Astrocyte (in vitro differentiated cells and primary cell): ENCODE data around the gene GNAS-AS1. TPM values are rescaled to one million over a fixed set of nuclear protein-coding genes. Genes with fewer than 3 reads are reported as not detected.

Experiments used
- DNase-seq: peaks from one replicate; pipeline ENCODE4 v3.0.0-alpha.2; 2010; ENCODE audit warnings: low read depth
- FAIRE-seq: peaks from 2 replicates; lab custom pipeline; 2011; peaks lifted over from hg19 to GRCh38; lab: Jason Lieb, UNC
- H2AFZ ChIP-seq: 2 replicates; pipeline ENCODE4 v1.6.0; 2012; ENCODE audit warnings: low read depth, low read length, inconsistent platforms
- H3K27ac ChIP-seq: 2 replicates; pipeline ENCODE4 v1.5.1; 2011; ENCODE audit warnings: low read depth, low read length, inconsistent platforms
- H3K27me3 ChIP-seq: 2 replicates; pipeline ENCODE4 v1.6.0; 2011; ENCODE audit warnings: low read length, inconsistent platforms; ENCODE audit not compliant: insufficient read depth
- H3K36me3 ChIP-seq: 2 replicates; pipeline ENCODE4 v1.5.1; 2011; ENCODE audit warnings: low read length, inconsistent platforms; ENCODE audit not compliant: insufficient read depth
- H3K4me1 ChIP-seq: 2 replicates; pipeline ENCODE4 v1.5.1; 2011; ENCODE audit warnings: low read length, inconsistent platforms; ENCODE audit not compliant: insufficient read depth
- H3K4me2 ChIP-seq: 2 replicates; pipeline ENCODE4 v1.6.0; 2012; ENCODE audit warnings: low read length, inconsistent platforms
- H3K4me3 ChIP-seq: 2 replicates; pipeline ENCODE4 v1.5.1; 2011; ENCODE audit warnings: low read depth, mild to moderate bottlenecking, low read length, inconsistent platforms; ENCODE audit not compliant: insufficient read depth
- H3K79me2 ChIP-seq: 2 replicates; pipeline ENCODE4 v1.6.0; 2012; ENCODE audit warnings: mild to moderate bottlenecking, low read length, inconsistent platforms; ENCODE audit not compliant: insufficient read depth
- H3K9ac ChIP-seq: 2 replicates; pipeline ENCODE4 v1.6.0; 2012; ENCODE audit warnings: mild to moderate bottlenecking, low read length, inconsistent platforms
- H3K9me3 ChIP-seq: 2 replicates; pipeline ENCODE4 v1.5.1; 2012; ENCODE audit warnings: low read depth, mild to moderate bottlenecking, low read length, inconsistent platforms; ENCODE audit not compliant: insufficient read depth
- H4K20me1 ChIP-seq: 2 replicates; pipeline ENCODE4 v1.6.0; 2012; ENCODE audit warnings: low read length, inconsistent platforms; ENCODE audit not compliant: insufficient read depth
- H3K27ac Mint-ChIP-seq: one replicate; pipeline ENCODE4 v1.8.0; 2021; ENCODE audit warnings: mild to moderate bottlenecking, mixed read lengths; ENCODE audit not compliant: unreplicated experiment
- H3K27me3 Mint-ChIP-seq: one replicate; pipeline ENCODE4 v1.8.0; 2021; ENCODE audit warnings: low read depth, mixed read lengths; ENCODE audit not compliant: unreplicated experiment
- H3K36me3 Mint-ChIP-seq: one replicate; pipeline ENCODE4 v1.8.0; 2021; ENCODE audit warnings: low read depth, mixed read lengths; ENCODE audit not compliant: unreplicated experiment
- H3K4me1 Mint-ChIP-seq: one replicate; pipeline ENCODE4 v1.8.0; 2021; ENCODE audit warnings: low read depth, mixed read lengths; ENCODE audit not compliant: unreplicated experiment
- H3K4me3 Mint-ChIP-seq: one replicate; pipeline ENCODE4 v1.8.0; 2021; ENCODE audit warnings: mild to moderate bottlenecking, moderate library complexity, mixed read lengths; ENCODE audit not compliant: unreplicated experiment
- H3K9me3 Mint-ChIP-seq: one replicate; pipeline ENCODE4 v1.8.0; 2021; ENCODE audit warnings: mild to moderate bottlenecking, mixed read lengths; ENCODE audit not compliant: unreplicated experiment
- CTCF ChIP-seq: IDR thresholded peaks from 2 replicates; pipeline ENCODE4 v1.5.1; 2011; ENCODE audit warnings: low read depth, mild to moderate bottlenecking, inconsistent platforms, low read length, moderate library complexity; ENCODE audit not compliant: insufficient read depth
- EZH2 ChIP-seq: IDR thresholded peaks from 2 replicates; pipeline ENCODE4 v1.6.1; 2012; ENCODE audit warnings: mild to moderate bottlenecking, low read length, inconsistent platforms; ENCODE audit not compliant: insufficient read depth
- total RNA-seq: library from RNA; stranded (reverse); gene quantifications from 2 replicates; pipeline ENCODE4 v1.2.1, GENCODE V29; 2021

GNAS-AS1 gene
- total RNA-seq, 1 donor from 2014 or later, result 3.8 TPM

GRCh38 chr20:58813369-58813768, 37.3 kb downstream of the GNAS-AS1 start:
- H3K9ac ChIP-seq, result no peak overlapping the region
- Mint-ChIP-seq H3K27me3 (no peaks in the 10 kb centered on the region), H3K27ac (no peak overlapping the region), H3K36me3 (peaks cover 7% of the 10 kb centered on the region), H3K4me1 (peaks cover 20% of the 10 kb centered on the region), H3K4me3 (no peak overlapping the region), H3K9me3 (peaks cover 2% of the 10 kb centered on the region)
- TF ChIP-seq EZH2, result no peak
- no peak for TF ChIP-seq CTCF
- H3K36me3 ChIP-seq, result no peaks in the 10 kb centered on the region
- FAIRE-seq (no peak), DNase-seq (no peak)
- H3K9me3 ChIP-seq, result no peaks in the 10 kb centered on the region
- H3K27ac ChIP-seq, result no peak overlapping the region
- no peaks in the 10 kb centered on the region for H3K79me2 ChIP-seq
- no peak overlapping the region for H3K4me2 ChIP-seq
- no peaks in the 10 kb centered on the region for H4K20me1 ChIP-seq
- no peak overlapping the region for H2AFZ ChIP-seq
- peaks cover 19% of the 10 kb centered on the region for H3K4me1 ChIP-seq
- no peak overlapping the region for H3K4me3 ChIP-seq
- H3K27me3 ChIP-seq, result peaks cover 8% of the 10 kb centered on the region

- no peaks in the 10 kb centered on the region for H3K9me3 ChIP-seq
- peaks cover 14% of the 10 kb centered on the region for H3K4me1 Mint-ChIP-seq
- peaks cover 4% of the 10 kb centered on the region for H3K36me3 Mint-ChIP-seq
- no peaks in the 10 kb centered on the region for H4K20me1 ChIP-seq
- H3K36me3 ChIP-seq, result no peaks in the 10 kb centered on the region
- DNase-seq (no peak), FAIRE-seq (no peak)
- H3K4me2 ChIP-seq, result no peak overlapping the region
- H3K4me3 ChIP-seq, result no peak overlapping the region
- H3K9me3 Mint-ChIP-seq, result peaks cover 2% of the 10 kb centered on the region
- peaks cover 16% of the 10 kb centered on the region for H3K4me1 ChIP-seq
- H2AFZ ChIP-seq, result no peak overlapping the region
- H3K27me3 Mint-ChIP-seq, result peaks cover 7% of the 10 kb centered on the region
- H3K27me3 ChIP-seq, result peaks cover 8% of the 10 kb centered on the region
- H3K79me2 ChIP-seq, result no peaks in the 10 kb centered on the region
- no peak overlapping the region for H3K9ac ChIP-seq
- H3K27ac ChIP-seq, result no peak overlapping the region
- H3K27ac Mint-ChIP-seq, result no peak overlapping the region
- H3K4me3 Mint-ChIP-seq, result no peak overlapping the region
- TF ChIP-seq EZH2, result no peak
Observed at GRCh38 chr20:58811334-58811733, 39.4 kb downstream of the GNAS-AS1 start.

GRCh38 chr20:58810879-58811250, 39.8 kb downstream of the GNAS-AS1 start:
- Histone ChIP-seq H2AFZ (no peak overlapping the region), H3K36me3 (no peaks in the 10 kb centered on the region), H4K20me1 (no peaks in the 10 kb centered on the region), H3K9ac (no peak overlapping the region), H3K4me2 (peak overlapping the region; percentile 59), H3K4me1 (peaks cover 16% of the 10 kb centered on the region), H3K4me3 (no peak overlapping the region), H3K27me3 (peaks cover 12% of the 10 kb centered on the region), H3K27ac (no peak overlapping the region), H3K9me3 (no peaks in the 10 kb centered on the region), H3K79me2 (no peaks in the 10 kb centered on the region)
- no peak for FAIRE-seq
- Mint-ChIP-seq H3K27me3 (peaks cover 11% of the 10 kb centered on the region), H3K4me1 (peaks cover 14% of the 10 kb centered on the region), H3K27ac (no peak overlapping the region), H3K36me3 (peaks cover 4% of the 10 kb centered on the region), H3K9me3 (peaks cover 2% of the 10 kb centered on the region), H3K4me3 (no peak overlapping the region)
- DNase-seq, result no peak
- TF ChIP-seq EZH2 (no peak), CTCF (no peak)
